Limb (tissue), 2 donors: Measurements from ENCODE around the gene BSN.
"Not testable (repeated sequence)": the region's sequence is repeated elsewhere in the genome, so short reads cannot be mapped to it uniquely, and the experiment has no call there.

Experiments used
- DNase-seq, 2 donors: peaks; one replicate each; pipeline ENCODE4 v3.0.0-alpha.2; 2016; ENCODE audit errors: extremely low spot score in 2 of 2

BSN gene

GRCh38 chr3:49673715-49674496 is 119.6 kb downstream of the BSN start, which contains the start of gene APEH:
TSS of gene APEH (plus strand) at chr3:49674351. CDS start at chr3:49674402, 51 bp downstream.
- DNase-seq: peak; percentile 94 to 97

- no peak for DNase-seq
These were observed 120.3 kb downstream of the BSN start for GRCh38 chr3:49674497-49674983.

GRCh38 chr3:49675912-49676311 is 121.6 kb downstream of the BSN start:
- no peak for DNase-seq

- DNase-seq: no peak
These were observed 126.4 kb downstream of the BSN start for GRCh38 chr3:49680493-49681231.

GRCh38 chr3:49681232-49681522 is 126.9 kb downstream of the BSN start:
- no peak for DNase-seq

GRCh38 chr3:49681543-49681942 is 127.3 kb downstream of the BSN start:
- no peak for DNase-seq

- no peak for DNase-seq
These were observed 128.9 kb downstream of the BSN start for GRCh38 chr3:49683162-49683561.

GRCh38 chr3:49684453-49684852 is 130.2 kb downstream of the BSN start:
- not testable (repeated sequence) for DNase-seq

GRCh38 chr3:49685103-49685502 is 130.8 kb downstream of the BSN start:
- not testable (repeated sequence) for DNase-seq

- not testable (repeated sequence) for DNase-seq
These were observed 131.6 kb downstream of the BSN start for GRCh38 chr3:49685846-49686245.

GRCh38 chr3:49686346-49686745 is 132.1 kb downstream of the BSN start:
- DNase-seq: peak in 1 of 2 donors; percentile 58

- DNase-seq: peak in 1 of 2 donors; percentile 65
These were observed 132.6 kb downstream of the BSN start for GRCh38 chr3:49686769-49687423.

- not testable (repeated sequence) for DNase-seq
These were observed 133.1 kb downstream of the BSN start for GRCh38 chr3:49687424-49687795.

GRCh38 chr3:49688338-49689045 is 134.2 kb downstream of the BSN start:
- DNase-seq: not testable (repeated sequence)

GRCh38 chr3:49689046-49689907 is 135.0 kb downstream of the BSN start, which contains the start of the genes MST1 and RNF123:
TSS of gene MST1 (minus strand) at chr3:49689474. CDS start at chr3:49688691, 783 bp downstream.
TSS of gene RNF123 (plus strand) at chr3:49689557. CDS start at chr3:49691166, 1,609 bp downstream.
- DNase-seq: peak; percentile 88 to 96

GRCh38 chr3:49689908-49690624 is 135.8 kb downstream of the BSN start:
- not testable (repeated sequence) for DNase-seq

GRCh38 chr3:49690856-49691255 is 136.6 kb downstream of the BSN start:
- DNase-seq: not testable (repeated sequence)

GRCh38 chr3:49691481-49691880 is 137.2 kb downstream of the BSN start:
- not testable (repeated sequence) for DNase-seq

- not testable (repeated sequence) for DNase-seq
These were observed 140.3 kb downstream of the BSN start for GRCh38 chr3:49694409-49695070.
